Body of pancreas (tissue), 4 donors: ENCODE measurements around the gene PBOV1. TPM values are rescaled to one million over a fixed set of nuclear protein-coding genes. Genes with fewer than 3 reads are reported as not detected.
A peak's percentile ranks its signal among the peaks of the same experiment; 100 is the strongest.

Experiments used
- ATAC-seq: fragments of 150-250 bp; one replicate; pipeline ENCODE4 v1.9.1; 2016
- DNase-seq, 4 donors: peaks; one replicate each; pipeline ENCODE4 v3.0.0-alpha.2; 2019
- H3K27ac ChIP-seq, 4 donors: fragments of 200-600 bp; sonication (generic); 1 replicate in 3 of 4; 2 replicates in 1 of 4; pipeline versions ENCODE4 v1.5.1 to v1.6.1; 2016 to 2019; ENCODE audit warnings: mild to moderate bottlenecking in 1 of 4, mixed read lengths in 1 of 4, moderate library complexity in 1 of 4
- H3K27me3 ChIP-seq, 2 donors: fragments of 200-600 bp; sonication (generic); one replicate each; pipeline ENCODE4 v1.6.0; 2016; ENCODE audit warnings: mild to moderate bottlenecking in 1 of 2
- H3K36me3 ChIP-seq, 2 donors: fragments of 200-600 bp; sonication (generic); replicated peaks in 1 of 2; 2 replicates each; pipeline ENCODE4 v1.5.1; 2016; ENCODE audit warnings: low read depth in 2 of 2; ENCODE audit not compliant: insufficient read depth in 1 of 2
- H3K4me1 ChIP-seq: fragments of 200-600 bp; sonication (generic); one replicate; pipeline ENCODE4 v1.6.0; 2016
- H3K4me3 ChIP-seq, 2 donors: fragments of 200-600 bp; sonication (generic); 1 replicate in 1 of 2; 2 replicates in 1 of 2; pipeline ENCODE4 v1.5.1; 2016 to 2019
- H3K9me3 ChIP-seq, 3 donors: fragments of 200-600 bp; sonication (generic); 1 replicate in 2 of 3; 2 replicates in 1 of 3; pipeline ENCODE4 v1.5.1; 2016
- CTCF ChIP-seq, 7 experiments: fragments of 450-650 bp in 4 of 7; fragments of 200-600 bp in 3 of 7; sonication (generic) in 3 of 7; IDR thresholded peaks; one replicate each; pipeline ENCODE4 v1.5.1; 2016 to 2019; ENCODE audit warnings: antibody characterized with exemption in 7 of 7
- POLR2A ChIP-seq, 3 donors: fragments of 450-650 bp; IDR thresholded peaks; one replicate each; pipeline ENCODE4 v1.6.1; 2016; ENCODE audit warnings: antibody characterized with exemption in 3 of 3, mild to moderate bottlenecking in 2 of 3
- WGBS, 2 donors: methylation state at CpG; one replicate each; pipeline ENCODE4 v1.1.5; 2017; 5-methylcytosine and 5-hydroxymethylcytosine counted together
- intact Hi-C: fragments of 100-400 bp; cut with DNase I; formaldehyde crosslinking; loops from one replicate; pipeline ENCODE4 v1.15.1; 2023
- total RNA-seq, 2 donors: library from RNA; depleted of rRNA; stranded (reverse); fragments of >200 nt; gene quantifications; one replicate each; pipeline ENCODE4 v1.1.0, GENCODE V29; 2016

PBOV1 gene
- total RNA-seq, 2 donors from 2014 or later, result not detected

DNA sequence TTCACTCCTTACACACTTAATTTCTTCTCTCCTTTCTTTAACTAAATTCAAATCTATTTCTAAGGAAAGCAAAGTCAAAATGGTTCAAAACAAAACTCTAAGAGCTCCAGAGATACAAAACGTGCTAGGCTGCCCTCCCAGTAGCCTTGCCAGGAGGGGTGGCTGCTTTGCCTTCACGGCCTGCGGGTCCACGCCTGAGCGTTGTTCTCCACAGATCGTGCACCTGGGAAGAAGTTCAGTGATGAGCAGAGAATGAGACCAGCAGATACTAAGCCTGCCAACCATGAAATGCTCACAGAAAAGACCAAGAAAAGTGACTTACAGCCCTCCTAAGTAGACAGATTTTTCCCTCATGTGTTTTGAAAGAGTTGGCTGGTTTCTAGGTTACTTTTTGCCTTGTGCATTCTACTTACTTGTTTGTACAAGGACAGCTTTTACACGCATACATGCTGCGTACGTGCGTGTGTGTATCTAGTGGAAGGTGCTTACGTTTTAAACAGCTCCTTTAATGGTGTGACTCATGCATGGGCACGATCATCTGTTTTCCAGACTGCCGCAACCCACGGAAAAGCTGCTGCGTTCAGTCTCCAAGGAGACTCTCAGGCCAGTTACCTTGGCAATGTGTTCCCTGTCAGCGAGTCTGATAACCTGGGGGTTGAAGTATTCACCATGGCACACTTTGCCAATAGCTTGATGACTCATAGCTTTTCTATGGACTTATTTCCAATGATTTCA is 32.4 kb upstream of the PBOV1 start:
- H3K4me1 ChIP-seq, result peaks cover 20% of the 10 kb centered on the region
- peak overlapping the region; percentile 83 to 94 (median 90) for H3K27ac ChIP-seq
- TF ChIP-seq POLR2A (IDR thresholded peaks at IDR 0.05), result peak in 2 of 3 donors; percentile 57 to 72
- no peak for TF ChIP-seq CTCF (IDR thresholded peaks at IDR 0.05)
- intact Hi-C loops, result no loop called here
- H3K4me3 ChIP-seq, result no peak overlapping the region
- WGBS, 2 donors, result 36 to 39% methylated on average over 16 of the region's 16 CpGs
- peak; percentile 90 to 97 (median 94) for DNase-seq
- ATAC-seq, result peak; percentile 100
- H3K9me3 ChIP-seq, result no peaks in the 10 kb centered on the region
- no peaks in the 10 kb centered on the region for H3K27me3 ChIP-seq
- no peaks in the 10 kb centered on the region for H3K36me3 ChIP-seq

DNA sequence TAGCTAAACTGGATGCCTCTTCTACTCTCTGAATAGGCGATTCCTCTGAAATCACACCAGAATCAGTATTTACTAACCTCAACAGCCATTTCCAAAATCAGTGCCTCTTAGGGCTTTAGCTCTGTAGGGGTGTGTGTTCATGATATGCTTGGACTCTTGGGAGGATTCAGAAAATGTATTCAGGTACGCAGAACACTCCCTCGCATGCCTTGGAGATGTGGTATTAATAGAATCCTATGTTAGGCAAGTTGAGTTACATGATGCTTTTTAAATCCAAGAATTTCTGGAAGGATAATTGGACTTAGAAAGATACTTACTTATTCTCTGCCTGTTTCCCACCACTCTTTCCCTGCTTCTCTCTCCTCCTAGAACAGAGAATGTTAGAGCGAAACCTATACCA is 31.8 kb upstream of the PBOV1 start:
- DNase-seq (no peak), ATAC-seq (no peak)
- WGBS, 2 donors, result 87 to 98% methylated on average over 4 of the region's 4 CpGs
- Histone ChIP-seq H3K27ac (peak overlapping the region; percentile 83 to 94 (median 90)), H3K9me3 (no peaks in the 10 kb centered on the region), H3K4me1 (peaks cover 20% of the 10 kb centered on the region), H3K4me3 (no peak overlapping the region), H3K27me3 (no peaks in the 10 kb centered on the region), H3K36me3 (no peaks in the 10 kb centered on the region)
- intact Hi-C loops, result no loop called here
- no peak for TF ChIP-seq POLR2A (IDR thresholded peaks at IDR 0.05)
- TF ChIP-seq CTCF (IDR thresholded peaks at IDR 0.05), result no peak

- WGBS, 2 donors, result 43 to 44% methylated on average over 1 of the region's 1 CpG
- TF ChIP-seq CTCF (IDR thresholded peaks at IDR 0.05) (no peak), POLR2A (IDR thresholded peaks at IDR 0.05) (no peak)
- Histone ChIP-seq H3K36me3 (no peaks in the 10 kb centered on the region), H3K4me1 (peaks cover 27% of the 10 kb centered on the region), H3K27me3 (no peaks in the 10 kb centered on the region), H3K9me3 (no peaks in the 10 kb centered on the region), H3K4me3 (no peak overlapping the region), H3K27ac (peak overlapping the region in 2 of 4 donors; percentile 23 to 87)
- no peak for ATAC-seq
- intact Hi-C loops, result no loop called here
- no peak for DNase-seq
These were observed 30.6 kb upstream of the PBOV1 start for GRCh38 chr6:138248878-138249277.

DNA sequence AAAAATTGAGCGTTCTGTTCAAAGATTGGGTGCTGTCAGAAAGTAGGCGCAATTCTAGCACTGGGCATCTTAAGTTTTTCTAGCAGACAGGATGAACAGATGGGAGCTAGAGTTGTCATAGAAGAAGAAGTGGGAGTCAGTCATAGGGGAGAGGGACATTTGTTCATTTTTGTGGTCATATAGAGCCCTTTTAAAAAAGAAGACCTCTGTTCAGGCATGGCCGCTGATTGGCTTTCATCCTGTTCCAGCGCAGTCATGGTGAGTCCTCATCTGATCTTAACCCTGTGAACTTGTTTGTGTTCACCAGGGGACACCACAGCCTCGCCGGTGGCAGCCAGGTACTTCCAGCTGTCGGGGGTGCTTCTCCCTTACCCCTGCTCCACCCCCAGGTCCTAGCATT is 29.7 kb upstream of the PBOV1 start:
- Histone ChIP-seq H3K4me1 (peaks cover 36% of the 10 kb centered on the region), H3K4me3 (no peak overlapping the region), H3K9me3 (no peaks in the 10 kb centered on the region), H3K27me3 (no peaks in the 10 kb centered on the region), H3K27ac (no peak overlapping the region), H3K36me3 (no peaks in the 10 kb centered on the region)
- WGBS, 2 donors, result 84 to 87% methylated on average over 7 of the region's 7 CpGs
- no peak for ATAC-seq
- DNase-seq, result no peak
- intact Hi-C loops, result no loop called here
- TF ChIP-seq POLR2A (IDR thresholded peaks at IDR 0.05), result no peak
- TF ChIP-seq CTCF (IDR thresholded peaks at IDR 0.05), result no peak
